Astrocyte (in vitro differentiated cells and primary cell): ENCODE measurements around the gene UQCR10. TPM values are rescaled to one million over a fixed set of nuclear protein-coding genes. Genes with fewer than 3 reads are reported as not detected.

ENCODE experiments used
- DNase-seq: peaks from one replicate; pipeline ENCODE4 v3.0.0-alpha.2; 2010; ENCODE audit warnings: low read depth
- FAIRE-seq: peaks from 2 replicates; lab custom pipeline; 2011; peaks lifted over from hg19 to GRCh38; lab: Jason Lieb, UNC
- H2AFZ ChIP-seq: 2 replicates; pipeline ENCODE4 v1.6.0; 2012; ENCODE audit warnings: low read depth, low read length, inconsistent platforms
- H3K27ac ChIP-seq: 2 replicates; pipeline ENCODE4 v1.5.1; 2011; ENCODE audit warnings: low read depth, low read length, inconsistent platforms
- H3K27me3 ChIP-seq: 2 replicates; pipeline ENCODE4 v1.6.0; 2011; ENCODE audit warnings: low read length, inconsistent platforms; ENCODE audit not compliant: insufficient read depth
- H3K36me3 ChIP-seq: 2 replicates; pipeline ENCODE4 v1.5.1; 2011; ENCODE audit warnings: low read length, inconsistent platforms; ENCODE audit not compliant: insufficient read depth
- H3K4me1 ChIP-seq: 2 replicates; pipeline ENCODE4 v1.5.1; 2011; ENCODE audit warnings: low read length, inconsistent platforms; ENCODE audit not compliant: insufficient read depth
- H3K4me2 ChIP-seq: 2 replicates; pipeline ENCODE4 v1.6.0; 2012; ENCODE audit warnings: low read length, inconsistent platforms
- H3K4me3 ChIP-seq: 2 replicates; pipeline ENCODE4 v1.5.1; 2011; ENCODE audit warnings: low read depth, mild to moderate bottlenecking, low read length, inconsistent platforms; ENCODE audit not compliant: insufficient read depth
- H3K79me2 ChIP-seq: 2 replicates; pipeline ENCODE4 v1.6.0; 2012; ENCODE audit warnings: mild to moderate bottlenecking, low read length, inconsistent platforms; ENCODE audit not compliant: insufficient read depth
- H3K9ac ChIP-seq: 2 replicates; pipeline ENCODE4 v1.6.0; 2012; ENCODE audit warnings: mild to moderate bottlenecking, low read length, inconsistent platforms
- H3K9me3 ChIP-seq: 2 replicates; pipeline ENCODE4 v1.5.1; 2012; ENCODE audit warnings: low read depth, mild to moderate bottlenecking, low read length, inconsistent platforms; ENCODE audit not compliant: insufficient read depth
- H4K20me1 ChIP-seq: 2 replicates; pipeline ENCODE4 v1.6.0; 2012; ENCODE audit warnings: low read length, inconsistent platforms; ENCODE audit not compliant: insufficient read depth
- H3K27ac Mint-ChIP-seq: one replicate; pipeline ENCODE4 v1.8.0; 2021; ENCODE audit warnings: mild to moderate bottlenecking, mixed read lengths; ENCODE audit not compliant: unreplicated experiment
- H3K27me3 Mint-ChIP-seq: one replicate; pipeline ENCODE4 v1.8.0; 2021; ENCODE audit warnings: low read depth, mixed read lengths; ENCODE audit not compliant: unreplicated experiment
- H3K36me3 Mint-ChIP-seq: one replicate; pipeline ENCODE4 v1.8.0; 2021; ENCODE audit warnings: low read depth, mixed read lengths; ENCODE audit not compliant: unreplicated experiment
- H3K4me1 Mint-ChIP-seq: one replicate; pipeline ENCODE4 v1.8.0; 2021; ENCODE audit warnings: low read depth, mixed read lengths; ENCODE audit not compliant: unreplicated experiment
- H3K4me3 Mint-ChIP-seq: one replicate; pipeline ENCODE4 v1.8.0; 2021; ENCODE audit warnings: mild to moderate bottlenecking, moderate library complexity, mixed read lengths; ENCODE audit not compliant: unreplicated experiment
- H3K9me3 Mint-ChIP-seq: one replicate; pipeline ENCODE4 v1.8.0; 2021; ENCODE audit warnings: mild to moderate bottlenecking, mixed read lengths; ENCODE audit not compliant: unreplicated experiment
- EZH2 ChIP-seq: IDR thresholded peaks from 2 replicates; pipeline ENCODE4 v1.6.1; 2012; ENCODE audit warnings: mild to moderate bottlenecking, low read length, inconsistent platforms; ENCODE audit not compliant: insufficient read depth
- total RNA-seq: library from RNA; stranded (reverse); gene quantifications from 2 replicates; pipeline ENCODE4 v1.2.1, GENCODE V29; 2021
- TF ChIP-seq, protein P1 (sequence below): IDR thresholded peaks from 2 replicates; pipeline ENCODE4 v1.5.1; 2011; ENCODE audit warnings: low read depth, mild to moderate bottlenecking, inconsistent platforms, low read length, moderate library complexity; ENCODE audit not compliant: insufficient read depth

The UQCR10 gene
- total RNA-seq, 1 donor from 2014 or later, result 112 TPM

DNA sequence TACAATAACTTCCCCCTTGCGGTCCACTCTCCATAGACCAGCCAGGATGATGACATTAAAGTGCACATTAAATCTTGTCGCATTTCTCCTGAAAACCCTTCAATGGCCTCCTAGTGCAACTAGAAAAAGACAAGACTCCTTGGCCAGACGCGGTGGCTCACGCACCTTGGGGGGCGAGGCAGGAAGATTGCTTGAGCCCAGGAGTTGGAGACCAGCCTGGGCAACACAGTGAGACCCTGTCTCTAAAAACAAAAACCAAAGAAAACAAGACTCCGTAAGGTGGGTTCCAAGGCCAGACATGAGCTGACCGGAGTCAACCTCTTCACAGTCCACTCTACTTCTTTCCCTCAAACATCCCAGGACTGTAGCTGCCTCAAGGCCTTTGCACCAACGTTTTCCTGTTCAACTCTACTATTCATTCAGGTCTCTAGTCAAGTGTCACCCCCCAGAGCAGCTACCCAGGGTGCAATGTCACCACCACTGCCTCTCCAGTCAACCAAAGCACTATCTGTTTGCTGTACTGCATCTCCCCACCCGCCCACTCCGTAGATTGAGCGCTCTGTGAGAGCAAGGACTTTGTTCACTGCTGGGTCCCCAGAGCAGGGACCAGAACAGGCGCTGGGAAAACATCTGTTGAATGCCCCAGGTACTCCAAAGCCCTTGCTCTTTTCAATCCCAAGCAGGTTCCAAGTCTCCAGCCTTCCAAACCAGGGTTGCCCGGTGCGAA lies 1.1 kb upstream of the UQCR10 start:
- Mint-ChIP-seq H3K27me3 (no peaks in the 10 kb centered on the region), H3K36me3 (peaks cover 3% of the 10 kb centered on the region), H3K9me3 (no peaks in the 10 kb centered on the region), H3K4me3 (peak overlapping the region; percentile 99), H3K4me1 (peaks cover 11% of the 10 kb centered on the region), H3K27ac (peak overlapping the region; percentile 99)
- FAIRE-seq, result no peak
- Histone ChIP-seq H3K9me3 (no peaks in the 10 kb centered on the region), H4K20me1 (peaks cover 18% of the 10 kb centered on the region), H3K79me2 (peaks cover 35% of the 10 kb centered on the region), H3K4me3 (peak overlapping the region; percentile 97), H3K4me2 (peak overlapping the region; percentile 95), H3K9ac (peak overlapping the region; percentile 97), H2AFZ (peak overlapping the region; percentile 100), H3K4me1 (peaks cover 17% of the 10 kb centered on the region), H3K27ac (peak overlapping the region; percentile 96), H3K27me3 (no peaks in the 10 kb centered on the region), H3K36me3 (peaks cover 17% of the 10 kb centered on the region)
- TF ChIP-seq, protein P1, sequence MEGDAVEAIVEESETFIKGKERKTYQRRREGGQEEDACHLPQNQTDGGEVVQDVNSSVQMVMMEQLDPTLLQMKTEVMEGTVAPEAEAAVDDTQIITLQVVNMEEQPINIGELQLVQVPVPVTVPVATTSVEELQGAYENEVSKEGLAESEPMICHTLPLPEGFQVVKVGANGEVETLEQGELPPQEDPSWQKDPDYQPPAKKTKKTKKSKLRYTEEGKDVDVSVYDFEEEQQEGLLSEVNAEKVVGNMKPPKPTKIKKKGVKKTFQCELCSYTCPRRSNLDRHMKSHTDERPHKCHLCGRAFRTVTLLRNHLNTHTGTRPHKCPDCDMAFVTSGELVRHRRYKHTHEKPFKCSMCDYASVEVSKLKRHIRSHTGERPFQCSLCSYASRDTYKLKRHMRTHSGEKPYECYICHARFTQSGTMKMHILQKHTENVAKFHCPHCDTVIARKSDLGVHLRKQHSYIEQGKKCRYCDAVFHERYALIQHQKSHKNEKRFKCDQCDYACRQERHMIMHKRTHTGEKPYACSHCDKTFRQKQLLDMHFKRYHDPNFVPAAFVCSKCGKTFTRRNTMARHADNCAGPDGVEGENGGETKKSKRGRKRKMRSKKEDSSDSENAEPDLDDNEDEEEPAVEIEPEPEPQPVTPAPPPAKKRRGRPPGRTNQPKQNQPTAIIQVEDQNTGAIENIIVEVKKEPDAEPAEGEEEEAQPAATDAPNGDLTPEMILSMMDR, result no peak
- no peak for TF ChIP-seq EZH2
- no peak for DNase-seq

DNA sequence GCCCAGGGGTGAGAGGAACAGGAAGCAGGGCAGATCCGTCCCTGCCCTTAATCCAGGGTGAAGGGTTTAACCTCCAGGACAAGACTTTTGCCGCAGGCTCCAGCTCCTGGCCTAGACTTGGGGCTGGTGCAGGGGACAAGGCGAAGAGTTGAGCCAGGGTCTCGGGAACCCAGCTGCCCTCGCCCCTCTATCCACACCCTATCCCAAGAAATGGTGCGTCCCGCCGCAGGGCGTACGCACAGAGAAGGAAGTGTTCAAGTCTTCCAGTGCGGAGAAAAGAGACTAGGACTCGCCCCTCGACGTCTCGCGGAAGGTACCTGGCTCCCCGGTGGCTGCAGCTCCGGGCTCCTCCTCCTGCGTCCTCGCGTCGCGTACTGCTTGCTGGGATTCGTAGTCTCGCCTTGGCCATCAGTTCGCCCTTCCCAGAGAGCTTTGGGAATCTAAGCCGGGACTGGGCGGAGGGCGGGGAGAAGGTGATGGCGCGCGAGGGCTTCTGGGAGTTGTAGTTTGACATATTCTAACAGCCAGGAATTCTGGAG lies 468 bp upstream of the UQCR10 start, which contains the start of gene ZMAT5:
Gene ZMAT5 (minus strand): TSS at position 376 of the 539 bp plus-strand sequence. CDS start 18,463 bp downstream, outside the sequence.
- H3K27ac Mint-ChIP-seq, result peak within 1 kb of the TSS; percentile 99
- no peaks in the 10 kb centered on the region for H3K27me3 ChIP-seq
- peaks cover 3% of the 10 kb centered on the region for H3K36me3 Mint-ChIP-seq
- H3K4me3 Mint-ChIP-seq, result peak within 1 kb of the TSS; percentile 99
- no peaks in the 10 kb centered on the region for H3K9me3 Mint-ChIP-seq
- FAIRE-seq (no peak), DNase-seq (peak; percentile 93)
- H3K4me2 ChIP-seq, result peak within 1 kb of the TSS; percentile 95
- H3K36me3 ChIP-seq, result peaks cover 17% of the 10 kb centered on the region
- H2AFZ ChIP-seq, result peak within 1 kb of the TSS; percentile 100
- peaks cover 11% of the 10 kb centered on the region for H3K4me1 Mint-ChIP-seq
- peak within 1 kb of the TSS; percentile 97 for H3K4me3 ChIP-seq
- H3K27me3 Mint-ChIP-seq, result no peaks in the 10 kb centered on the region
- peak within 1 kb of the TSS; percentile 97 for H3K9ac ChIP-seq
- H3K79me2 ChIP-seq, result peaks cover 35% of the 10 kb centered on the region
- H4K20me1 ChIP-seq, result peaks cover 18% of the 10 kb centered on the region
- H3K9me3 ChIP-seq, result no peaks in the 10 kb centered on the region
- peaks cover 17% of the 10 kb centered on the region for H3K4me1 ChIP-seq
- TF ChIP-seq EZH2, result no peak
- TF ChIP-seq, protein P1, result no peak
- H3K27ac ChIP-seq, result peak within 1 kb of the TSS; percentile 96
